ENCODE data around the gene CIDEB.

CIDEB gene

GRCh38 chr14:24266344-24267244, 41.2 kb downstream of the CIDEB start:
- no peak for DNase-seq

GRCh38 chr14:24264298-24264697, 43.5 kb downstream of the CIDEB start:
- no peak for DNase-seq

GRCh38 chr14:24263848-24264247, 43.9 kb downstream of the CIDEB start:
- DNase-seq: no peak

- no peak for DNase-seq
Observed at GRCh38 chr14:24262821-24263733, 44.7 kb downstream of the CIDEB start, which contains the start of gene TGM1. TGM1 (minus strand) TSS chr14:24263177; CDS start chr14:24262352, 825 bp downstream.

GRCh38 chr14:24261969-24262327, 45.8 kb downstream of the CIDEB start:
- DNase-seq: no peak

GRCh38 chr14:24261256-24261968, 46.4 kb downstream of the CIDEB start:
- no peak for DNase-seq

GRCh38 chr14:24260780-24261157, 47.0 kb downstream of the CIDEB start:
- no peak for DNase-seq

GRCh38 chr14:24260026-24260779, 47.6 kb downstream of the CIDEB start:
- DNase-seq: no peak

GRCh38 chr14:24259282-24260025, 48.3 kb downstream of the CIDEB start:
- DNase-seq: no peak

- DNase-seq: no peak
Observed at GRCh38 chr14:24258548-24259265, 49.1 kb downstream of the CIDEB start.

- no peak for DNase-seq
Observed at GRCh38 chr14:24258119-24258518, 49.7 kb downstream of the CIDEB start.

GRCh38 chr14:24256960-24257359, 50.8 kb downstream of the CIDEB start:
- no peak for DNase-seq

GRCh38 chr14:24255931-24256711, 51.7 kb downstream of the CIDEB start:
- DNase-seq: no peak

- no peak for DNase-seq
Observed at GRCh38 chr14:24255438-24255837, 52.3 kb downstream of the CIDEB start.

All from NCI-H524 (cell line).